Activated CD4-positive, alpha-beta T cell treated with anti-CD3 and anti-CD28 coated beads, Interleukin-2, Interleukin-6, amounts not matched to agents 100 ng/mL and 50 ng/mL, durations not matched to agents 16 hours and 8 hours (primary cell): Measurements from ENCODE around the gene GAK.
"Not testable (repeated sequence)": the region's sequence is repeated elsewhere in the genome, so short reads cannot be mapped to it uniquely, and the experiment has no call there.

Source experiments
- DNase-seq: peaks from one replicate; pipeline ENCODE4 v3.0.0-alpha.2; 2020

The GAK gene

GRCh38 chr4:806979-807378 lies 125.1 kb downstream of the GAK start:
- DNase-seq, result not testable (repeated sequence)

GRCh38 chr4:804804-805203 lies 127.3 kb downstream of the GAK start:
- DNase-seq, result no peak

- no peak for DNase-seq
These were observed 128.2 kb downstream of the GAK start for GRCh38 chr4:803884-804283.

GRCh38 chr4:801436-802124 lies 130.5 kb downstream of the GAK start:
- no peak for DNase-seq
